NCI-H2107 (cell line): ENCODE measurements around the gene RTRAF.

Experiments
- DNase-seq: peaks from one replicate; lab custom pipeline; 2025; lab: John Stamatoyannopoulos, UW

RTRAF gene

DNA sequence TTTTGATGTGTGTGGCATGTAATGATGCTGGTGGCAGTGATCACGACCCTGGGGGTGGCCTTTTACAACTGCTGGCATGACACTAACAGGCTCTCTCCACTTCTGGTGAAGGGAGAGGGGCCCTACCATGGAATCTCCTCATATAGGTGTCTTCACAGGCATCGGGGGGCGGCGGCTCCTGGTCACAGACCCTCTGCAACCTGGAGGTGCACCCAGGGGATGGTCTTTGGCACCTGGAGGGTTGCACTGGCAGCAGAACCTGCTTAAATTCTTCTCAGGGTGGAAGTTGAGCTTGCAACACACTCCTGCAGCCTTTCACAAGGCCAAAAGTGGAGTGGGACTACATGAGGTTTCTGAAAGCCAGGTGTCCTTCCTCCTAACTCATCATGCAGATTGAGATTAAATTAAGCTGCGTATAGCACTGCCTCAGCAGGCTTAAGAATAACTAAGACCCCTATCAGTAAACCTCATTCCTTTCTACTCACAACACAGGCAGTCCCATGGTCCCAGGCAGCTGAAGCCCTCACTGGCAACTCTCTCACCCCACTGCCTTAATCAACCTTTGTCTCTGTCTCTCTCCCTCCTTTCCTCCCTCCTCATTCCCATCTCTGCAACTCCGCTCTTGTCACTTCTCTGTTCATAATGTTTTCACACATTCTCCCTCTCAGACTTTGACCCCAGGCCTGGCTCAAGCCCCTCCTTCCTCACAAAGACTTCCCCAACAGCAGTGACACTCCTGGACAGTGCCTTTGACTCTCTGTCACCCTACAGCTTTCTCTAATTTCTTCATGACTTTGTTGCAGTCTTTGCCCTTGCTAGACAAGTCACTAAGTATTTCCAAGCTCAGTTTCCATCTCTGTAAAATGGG lies 60.6 kb downstream of the RTRAF start:
- no peak for DNase-seq

DNA sequence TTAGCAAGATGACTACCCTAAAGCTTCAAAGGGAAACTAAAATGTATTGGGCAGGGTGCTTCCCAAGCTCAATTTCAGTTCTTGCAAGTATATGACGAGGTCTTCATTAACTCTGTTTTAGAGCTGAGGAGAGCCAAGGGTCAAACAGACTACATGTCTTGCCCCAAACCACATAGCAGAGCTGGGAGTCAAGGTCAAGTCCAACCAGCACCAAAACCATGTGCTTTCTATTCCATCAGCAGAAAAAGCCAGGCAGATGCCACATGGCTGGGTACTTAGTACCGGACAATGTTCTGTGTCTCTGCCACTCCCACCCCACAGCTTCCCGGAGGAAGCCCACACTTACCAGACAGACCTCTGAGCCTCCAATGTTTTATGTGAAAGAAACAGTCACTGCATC lies 61.9 kb downstream of the RTRAF start:
- no peak for DNase-seq

- DNase-seq, result no peak
Measured at GRCh38 chr14:52051871-52052270, 62.5 kb downstream of the RTRAF start.

- DNase-seq, result no peak
Measured at GRCh38 chr14:52052288-52052943, 63.1 kb downstream of the RTRAF start.

GRCh38 chr14:52053044-52053443 lies 63.7 kb downstream of the RTRAF start:
- DNase-seq, result no peak

- DNase-seq, result no peak
Measured at GRCh38 chr14:52054678-52055077, 65.3 kb downstream of the RTRAF start.

DNA sequence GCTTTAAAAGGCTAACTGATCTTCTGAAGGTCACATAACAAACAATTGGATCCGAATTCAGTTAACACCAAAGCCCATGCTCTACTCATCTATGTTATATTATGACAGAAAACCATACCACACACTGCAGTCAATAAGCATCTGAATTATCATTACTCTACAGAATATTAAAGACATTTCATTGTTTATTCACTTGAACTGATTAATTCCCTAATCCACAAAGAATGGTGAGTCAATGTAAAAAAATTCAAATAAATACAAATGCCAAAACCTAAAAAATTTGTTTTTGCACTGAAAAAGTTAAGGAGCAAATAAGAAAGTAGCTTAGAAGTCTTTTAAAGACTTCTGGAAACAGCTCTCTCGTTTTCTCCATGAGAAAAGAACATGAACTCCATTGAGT lies 65.8 kb downstream of the RTRAF start:
- DNase-seq, result no peak

DNA sequence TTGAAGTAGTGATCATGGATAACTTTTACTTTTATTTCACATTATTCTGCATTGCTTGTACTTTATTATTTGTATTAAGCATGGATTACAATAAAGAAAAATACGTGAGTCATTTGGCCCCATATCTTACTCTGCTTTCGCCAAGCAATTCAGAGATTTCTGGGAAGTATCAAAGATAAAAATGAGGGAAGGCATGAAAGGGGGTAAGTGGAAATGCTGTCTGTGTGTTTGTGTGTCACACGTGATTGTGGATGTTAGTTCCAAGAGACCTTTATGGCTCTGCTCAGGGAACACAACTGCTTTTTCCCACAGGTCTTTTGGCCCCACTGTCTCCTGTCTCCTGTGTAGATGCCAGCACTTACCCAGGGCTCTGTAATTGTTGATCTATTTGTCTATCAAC lies 69.0 kb downstream of the RTRAF start:
- DNase-seq, result no peak

DNA sequence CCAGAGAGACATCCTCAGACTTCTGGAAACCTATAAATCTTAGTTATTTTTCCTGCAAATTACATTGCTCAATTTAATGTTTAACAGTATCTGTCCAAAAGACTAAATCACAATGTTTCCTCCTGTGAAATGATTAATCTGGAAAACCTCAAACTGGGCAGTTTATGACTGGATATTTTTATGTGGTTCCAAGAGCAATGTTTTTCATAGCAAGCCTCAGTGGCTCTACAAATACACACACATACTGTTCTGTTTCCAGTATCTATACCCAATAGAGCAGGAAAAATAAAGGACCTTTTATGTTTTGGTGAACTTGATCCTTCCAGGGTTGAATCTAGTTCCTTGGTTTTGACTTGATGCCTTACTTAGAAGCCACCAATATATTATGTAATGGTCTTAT lies 70.3 kb downstream of the RTRAF start:
- DNase-seq, result no peak

GRCh38 chr14:52060080-52060479 lies 70.7 kb downstream of the RTRAF start:
- no peak for DNase-seq
